ENCODE data around the gene ATF7. TPM values are rescaled to one million over a fixed set of nuclear protein-coding genes. Genes with fewer than 3 reads are reported as not detected.

Gene ATF7
- total and polyA plus RNA-seq, 2 donors (not counting 1 experiment from before 2014, with no cell fraction given) = 15.7 to 42.2 TPM

GRCh38 chr12:53498235-53498630, 127.9 kb downstream of the ATF7 start:
- Histone ChIP-seq H3K9ac (ENCODE audit: low read length) (no peak overlapping the region), H3K4me1 (ENCODE audit: control insufficient read depth in 2 of 2, insufficient read depth in 2 of 2, low read length in 2 of 2) (peaks cover 31 to 39% of the 10 kb centered on the region in 2 donors), H3K9me3 (ENCODE audit: control extremely low read depth in 1 of 3, control insufficient read depth in 2 of 3, insufficient read depth in 1 of 3, low read length in 2 of 3) (peaks cover 0 to 6% (median 0%) of the 10 kb centered on the region in 3 donors), H2AFZ (ENCODE audit: insufficient read depth, low read depth, low read length, poor library complexity, severe bottlenecking) (no peak overlapping the region), H3K27me3 (replicated peaks in 1 of 4; ENCODE audit: control extremely low read depth in 1 of 4, control insufficient read depth in 3 of 4, insufficient read depth in 4 of 4, low read length in 3 of 4) (no peaks in the 10 kb centered on the region), H3K4me3 (ENCODE audit: control extremely low read depth in 1 of 5, extremely low read depth in 1 of 5, insufficient read depth in 1 of 5, low read depth in 2 of 5, low read length in 4 of 5) (no peak overlapping the region), H3K27ac (ENCODE audit: low read length in 2 of 2) (no peak overlapping the region), H3K36me3 (replicated peaks in 1 of 2; ENCODE audit: control extremely low read depth in 1 of 2, control insufficient read depth in 1 of 2, extremely low read depth in 1 of 2, insufficient read depth in 2 of 2, low read length in 1 of 2) (peaks cover 0 to 2% of the 10 kb centered on the region in 2 experiments), H3K4me2 (replicated peaks; ENCODE audit: low read depth, low read length, poor library complexity, severe bottlenecking) (no peak overlapping the region), H3K79me2 (ENCODE audit: control insufficient read depth, insufficient read depth, low read length) (peaks cover 12% of the 10 kb centered on the region), H4K20me1 (ENCODE audit: control insufficient read depth, insufficient read depth, low read length, poor library complexity, severe bottlenecking) (no peaks in the 10 kb centered on the region)
- intact Hi-C loops (cut with micrococcal nuclease) = no loop called here
- no peak for TF ChIP-seq CTCF (IDR thresholded peaks at IDR 0.05)
- TF ChIP-seq EZH2 (IDR thresholded peaks at IDR 0.05; ENCODE audit: borderline replicate concordance, insufficient read depth, low read depth, low read length, poor library complexity, severe bottlenecking) = no peak
- H3K27ac Mint-ChIP-seq = peak overlapping the region; percentile 56
- H3K27me3 Mint-ChIP-seq = no peaks in the 10 kb centered on the region
- peaks cover 39% of the 10 kb centered on the region for H3K4me1 Mint-ChIP-seq
- 93% methylated on average over 2 of the region's 2 CpGs for WGBS (ENCODE audit: insufficient coverage)
- POLR2A ChIA-PET = interaction anchor here (0.5 kb wide), 1 partner anchor 45 kb away, joined by 5 read pairs; no protein-coding TSS in a partner anchor
- CTCF ChIA-PET = interaction anchor here (3.5 kb wide), 1 partner anchor 11 kb away, joined by 27 read pairs; no protein-coding TSS in a partner anchor
- DNase-seq = no peak
- ATAC-seq (ENCODE audit: low read depth) = no peak
- H3K9me3 Mint-ChIP-seq (ENCODE audit: insufficient read depth) = no peaks in the 10 kb centered on the region
- peak overlapping the region; percentile 92 for H3K4me3 Mint-ChIP-seq

- Histone ChIP-seq H3K27ac (ENCODE audit: low read length in 2 of 2) (no peak overlapping the region), H3K4me1 (ENCODE audit: control insufficient read depth in 2 of 2, insufficient read depth in 2 of 2, low read length in 2 of 2) (peaks cover 34 to 44% of the 10 kb centered on the region in 2 donors), H4K20me1 (ENCODE audit: control insufficient read depth, insufficient read depth, low read length, poor library complexity, severe bottlenecking) (no peaks in the 10 kb centered on the region), H3K79me2 (ENCODE audit: control insufficient read depth, insufficient read depth, low read length) (peaks cover 10% of the 10 kb centered on the region), H3K4me2 (replicated peaks; ENCODE audit: low read depth, low read length, poor library complexity, severe bottlenecking) (no peak overlapping the region), H2AFZ (ENCODE audit: insufficient read depth, low read depth, low read length, poor library complexity, severe bottlenecking) (no peak overlapping the region), H3K9ac (ENCODE audit: low read length) (no peak overlapping the region), H3K27me3 (replicated peaks in 1 of 4; ENCODE audit: control extremely low read depth in 1 of 4, control insufficient read depth in 3 of 4, insufficient read depth in 4 of 4, low read length in 3 of 4) (no peaks in the 10 kb centered on the region), H3K4me3 (ENCODE audit: control extremely low read depth in 1 of 5, extremely low read depth in 1 of 5, insufficient read depth in 1 of 5, low read depth in 2 of 5, low read length in 4 of 5) (no peak overlapping the region), H3K36me3 (replicated peaks in 1 of 2; ENCODE audit: control extremely low read depth in 1 of 2, control insufficient read depth in 1 of 2, extremely low read depth in 1 of 2, insufficient read depth in 2 of 2, low read length in 1 of 2) (no peaks in the 10 kb centered on the region), H3K9me3 (ENCODE audit: control extremely low read depth in 1 of 3, control insufficient read depth in 2 of 3, insufficient read depth in 1 of 3, low read length in 2 of 3) (peaks cover 0 to 6% (median 0%) of the 10 kb centered on the region in 3 donors)
- TF ChIP-seq CTCF (IDR thresholded peaks at IDR 0.05) = no peak
- no peak for TF ChIP-seq EZH2 (IDR thresholded peaks at IDR 0.05; ENCODE audit: borderline replicate concordance, insufficient read depth, low read depth, low read length, poor library complexity, severe bottlenecking)
- Mint-ChIP-seq H3K27ac (peak overlapping the region; percentile 61), H3K27me3 (no peaks in the 10 kb centered on the region), H3K9me3 (ENCODE audit: insufficient read depth) (no peaks in the 10 kb centered on the region), H3K4me1 (peaks cover 43% of the 10 kb centered on the region), H3K4me3 (peak overlapping the region; percentile 92)
- POLR2A ChIA-PET = interaction anchor here (0.5 kb wide), 1 partner anchor 45 kb away, joined by 5 read pairs; no protein-coding TSS in a partner anchor
- no peak for DNase-seq
- 100% methylated on average over 1 of the region's 3 CpGs for WGBS (ENCODE audit: insufficient coverage)
- no peak for ATAC-seq (ENCODE audit: low read depth)
- CTCF ChIA-PET = interaction anchor here (0.5 to 2.0 kb wide), 2 partner anchors 11 to 174 kb away, joined by 3 to 6 read pairs; no protein-coding TSS in a partner anchor
- intact Hi-C loops (cut with micrococcal nuclease) = no loop called here
Measured at GRCh38 chr12:53497461-53497860, 128.7 kb downstream of the ATF7 start.

Measured in B cell (primary cell).